GM12865 (cell line): ENCODE data around the gene ZNF783.

ENCODE experiments used
- DNase-seq: peaks from one replicate; pipeline ENCODE4 v3.0.0; 2010; ENCODE audit warnings: low read depth
- H3K4me3 ChIP-seq: 2 replicates; pipeline ENCODE4 v1.5.1; 2011; ENCODE audit warnings: mild to moderate bottlenecking, low read depth, low read length, control low read depth
- TF ChIP-seq, protein P1 (sequence below): IDR thresholded peaks from 2 replicates; pipeline ENCODE4 v1.5.1; 2011; ENCODE audit warnings: low read length, control low read depth, low read depth, inconsistent platforms; ENCODE audit not compliant: insufficient read depth; ENCODE audit errors: missing control alignments

The ZNF783 gene

DNA sequence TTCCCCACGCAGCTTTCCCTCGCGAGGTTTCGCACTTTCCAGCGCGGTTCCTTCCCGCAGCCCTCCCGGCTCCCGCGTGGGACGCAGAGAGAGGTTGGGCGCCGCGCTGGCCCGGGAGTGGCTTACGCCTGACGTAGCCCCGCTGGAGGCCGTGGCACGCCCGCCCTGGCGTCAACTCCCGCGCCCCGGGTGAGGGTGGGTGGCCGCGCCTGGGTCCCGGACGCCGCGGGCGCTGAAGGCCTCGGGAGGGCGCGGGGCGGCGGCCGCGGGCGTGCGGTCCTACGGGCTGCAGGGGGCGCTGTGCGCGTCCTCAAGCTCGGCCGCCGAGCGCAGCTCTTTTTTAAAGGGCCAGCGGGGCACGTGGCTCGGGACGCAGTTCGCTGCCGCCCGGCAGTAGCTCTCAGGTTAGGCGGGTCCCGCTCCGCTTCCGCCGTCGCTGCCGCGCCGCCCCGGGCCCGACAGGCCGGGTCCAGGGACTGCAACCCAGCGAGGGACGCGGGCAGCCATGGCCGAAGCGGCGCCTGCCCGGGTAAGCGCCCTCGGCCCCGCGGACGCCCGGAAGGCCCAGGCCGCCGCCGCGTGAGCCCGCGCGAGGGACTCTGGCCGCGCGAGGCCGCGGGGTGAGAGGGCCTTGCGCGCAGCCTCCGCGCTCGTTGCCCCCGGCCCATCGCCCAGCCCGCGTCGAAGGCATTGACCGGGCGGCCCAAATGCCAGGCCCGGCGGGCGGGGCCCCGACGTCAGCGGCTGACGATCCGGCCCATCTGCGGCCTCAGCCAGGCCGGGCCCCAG is at the start of gene ZNF783:
TSS of gene ZNF783 (plus strand) at position 368 of the 789 bp plus-strand sequence. CDS start at position 506, 138 bp downstream.
- H3K4me3 ChIP-seq, result peak within 1 kb of the TSS; percentile 94
- peak; percentile 96 for DNase-seq
- TF ChIP-seq, protein P1, sequence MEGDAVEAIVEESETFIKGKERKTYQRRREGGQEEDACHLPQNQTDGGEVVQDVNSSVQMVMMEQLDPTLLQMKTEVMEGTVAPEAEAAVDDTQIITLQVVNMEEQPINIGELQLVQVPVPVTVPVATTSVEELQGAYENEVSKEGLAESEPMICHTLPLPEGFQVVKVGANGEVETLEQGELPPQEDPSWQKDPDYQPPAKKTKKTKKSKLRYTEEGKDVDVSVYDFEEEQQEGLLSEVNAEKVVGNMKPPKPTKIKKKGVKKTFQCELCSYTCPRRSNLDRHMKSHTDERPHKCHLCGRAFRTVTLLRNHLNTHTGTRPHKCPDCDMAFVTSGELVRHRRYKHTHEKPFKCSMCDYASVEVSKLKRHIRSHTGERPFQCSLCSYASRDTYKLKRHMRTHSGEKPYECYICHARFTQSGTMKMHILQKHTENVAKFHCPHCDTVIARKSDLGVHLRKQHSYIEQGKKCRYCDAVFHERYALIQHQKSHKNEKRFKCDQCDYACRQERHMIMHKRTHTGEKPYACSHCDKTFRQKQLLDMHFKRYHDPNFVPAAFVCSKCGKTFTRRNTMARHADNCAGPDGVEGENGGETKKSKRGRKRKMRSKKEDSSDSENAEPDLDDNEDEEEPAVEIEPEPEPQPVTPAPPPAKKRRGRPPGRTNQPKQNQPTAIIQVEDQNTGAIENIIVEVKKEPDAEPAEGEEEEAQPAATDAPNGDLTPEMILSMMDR, result peak; percentile 77

DNA sequence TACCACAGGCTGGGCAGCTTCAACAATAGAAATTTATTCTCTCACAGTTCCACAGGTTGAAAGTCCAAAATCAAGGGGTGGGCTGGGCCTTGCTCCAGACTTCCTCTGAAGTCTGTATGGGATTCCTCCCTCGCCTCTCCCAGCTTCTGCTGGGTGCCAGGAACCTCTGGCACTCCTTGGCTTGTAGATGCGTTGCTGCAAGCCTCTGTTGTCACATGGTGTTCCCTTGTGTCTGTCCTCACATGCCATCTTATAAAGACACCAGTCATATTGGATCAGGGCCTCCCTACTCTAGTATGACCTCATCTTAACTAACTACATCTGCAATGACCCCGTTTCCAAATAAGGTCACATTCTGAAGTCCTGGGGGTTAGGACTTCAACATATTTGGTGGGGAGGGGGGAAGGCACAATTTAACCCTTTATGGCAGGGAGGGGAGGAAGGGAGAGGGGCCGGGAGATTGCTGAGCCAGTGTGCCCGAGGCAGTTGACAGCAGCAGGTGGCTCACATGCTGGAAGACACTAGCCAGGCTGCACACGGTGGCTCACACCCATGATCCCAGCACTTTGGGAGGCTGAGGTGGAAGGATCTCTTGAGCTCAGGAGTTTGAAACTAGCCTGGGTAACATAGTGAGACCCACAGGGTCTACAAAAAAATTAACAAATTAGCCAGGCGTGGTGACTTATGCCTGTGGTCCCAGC is 47.8 kb upstream of the ZNF783 start:
- TF ChIP-seq, protein P1, result no peak
- no peak overlapping the region for H3K4me3 ChIP-seq
- no peak for DNase-seq

DNA sequence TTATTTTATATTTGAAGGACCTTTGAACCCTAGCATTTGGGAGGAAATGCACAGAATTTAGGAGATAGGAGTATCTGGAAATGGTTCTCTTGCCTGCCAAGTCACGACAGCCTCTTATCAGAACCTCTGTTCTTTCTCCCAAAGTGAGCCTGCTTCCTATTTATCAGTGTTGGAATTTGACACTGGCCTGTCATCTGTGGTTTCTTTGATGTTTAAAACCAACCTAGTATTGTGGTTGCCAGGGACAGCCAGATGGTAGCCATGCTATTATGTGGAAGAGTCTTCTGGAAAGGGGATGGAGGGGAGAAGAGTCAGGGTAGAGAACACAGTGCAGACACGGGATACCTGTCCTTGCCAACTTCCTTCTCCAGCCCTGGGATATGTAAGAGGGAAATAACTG is 45.6 kb upstream of the ZNF783 start:
- TF ChIP-seq, protein P1, result no peak
- DNase-seq, result no peak
- H3K4me3 ChIP-seq, result no peak overlapping the region

DNA sequence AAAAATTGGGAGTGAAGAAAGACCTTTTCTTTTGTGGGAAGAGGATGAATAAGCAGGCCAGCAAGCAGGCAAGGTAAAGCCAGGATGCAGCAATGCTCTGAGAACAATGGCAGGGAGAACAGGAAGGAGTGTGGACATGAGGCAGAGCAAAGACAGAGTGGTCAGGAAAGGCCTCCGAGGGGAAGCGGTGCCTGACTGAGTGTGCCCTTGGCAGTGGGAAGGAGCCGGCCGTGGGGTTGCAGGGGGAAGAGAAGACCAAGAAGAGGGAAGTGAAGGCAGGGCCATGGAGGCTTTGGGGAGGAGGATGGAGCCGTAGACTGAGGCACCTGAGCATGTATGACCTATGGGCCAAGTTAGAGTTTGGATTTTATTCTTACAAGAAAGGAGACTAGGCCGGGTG is 44.4 kb upstream of the ZNF783 start:
- TF ChIP-seq, protein P1, result no peak
- no peak for DNase-seq
- no peak overlapping the region for H3K4me3 ChIP-seq

DNA sequence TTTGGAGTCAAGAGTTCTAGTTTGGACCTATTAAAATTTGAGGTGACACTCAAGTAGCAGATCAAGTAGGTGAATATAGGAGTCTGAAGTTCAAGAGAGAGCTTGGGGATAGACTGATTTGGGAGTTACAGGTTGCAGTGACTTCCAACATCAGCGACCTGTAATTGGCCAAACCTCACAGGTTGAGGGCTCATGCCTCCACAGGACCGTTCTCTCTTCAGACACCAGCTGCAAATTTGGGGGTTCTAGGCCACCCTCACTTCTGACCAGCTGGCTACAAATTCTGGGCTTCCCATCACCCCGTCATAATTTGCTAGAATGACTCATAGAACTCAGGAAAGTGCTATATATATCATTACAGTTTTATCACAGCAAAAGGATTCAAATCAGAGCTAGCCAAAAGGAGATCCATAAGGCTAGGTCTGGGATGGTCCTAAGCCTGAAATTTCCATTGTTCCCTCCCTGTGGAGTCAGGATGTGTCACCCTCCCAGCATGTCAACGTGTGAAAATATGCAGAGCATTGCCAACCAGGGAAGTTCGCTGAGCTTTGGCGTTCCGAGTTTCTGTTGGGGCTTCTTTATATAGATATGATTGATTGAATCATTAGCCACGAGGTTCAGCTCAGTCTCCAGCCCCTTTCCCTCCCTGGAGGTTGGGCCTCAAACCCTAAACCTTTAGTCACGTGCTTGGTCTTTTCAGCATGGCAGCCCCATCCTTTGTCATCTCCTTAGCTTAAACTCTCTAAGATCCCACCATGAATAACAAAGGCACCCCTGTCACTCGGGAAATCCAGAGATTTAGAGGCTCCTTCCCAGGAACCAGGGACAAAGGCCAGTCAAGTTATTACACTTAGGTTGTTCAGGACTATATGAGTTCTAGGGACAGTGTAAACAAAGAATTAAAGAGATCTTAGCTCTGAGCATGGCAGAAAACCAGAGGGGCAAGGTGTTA is 43.3 kb upstream of the ZNF783 start:
- DNase-seq, result no peak
- TF ChIP-seq, protein P1, result no peak
- H3K4me3 ChIP-seq, result no peak overlapping the region

DNA sequence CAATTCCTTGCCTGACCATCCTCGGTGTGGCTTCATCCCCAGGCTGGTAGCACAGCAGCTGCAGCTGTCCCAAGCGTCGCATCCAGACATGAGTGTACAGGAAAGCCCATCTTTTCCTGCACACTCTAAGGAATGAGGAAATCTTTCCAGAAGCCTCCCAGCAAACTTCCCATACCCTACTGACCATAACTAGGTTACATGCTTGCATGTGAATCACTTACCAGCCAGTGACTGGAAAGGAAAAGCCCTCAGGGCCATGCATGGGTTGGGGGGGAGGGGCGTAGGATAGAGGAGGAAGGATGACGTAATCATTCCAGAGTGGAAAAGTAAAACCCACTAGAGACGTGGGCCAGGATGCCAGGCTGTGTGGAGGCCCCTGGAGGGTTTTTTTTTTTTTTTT is 41.5 kb upstream of the ZNF783 start:
- TF ChIP-seq, protein P1, result no peak
- H3K4me3 ChIP-seq, result no peak overlapping the region
- no peak for DNase-seq
